ENCODE results near the gene ELMO3.

Gene ELMO3

GRCh38 chr16:67244387-67245185 lies 45.7 kb downstream of the ELMO3 start:
- no peak for DNase-seq (ENCODE audit: low spot score)

DNA sequence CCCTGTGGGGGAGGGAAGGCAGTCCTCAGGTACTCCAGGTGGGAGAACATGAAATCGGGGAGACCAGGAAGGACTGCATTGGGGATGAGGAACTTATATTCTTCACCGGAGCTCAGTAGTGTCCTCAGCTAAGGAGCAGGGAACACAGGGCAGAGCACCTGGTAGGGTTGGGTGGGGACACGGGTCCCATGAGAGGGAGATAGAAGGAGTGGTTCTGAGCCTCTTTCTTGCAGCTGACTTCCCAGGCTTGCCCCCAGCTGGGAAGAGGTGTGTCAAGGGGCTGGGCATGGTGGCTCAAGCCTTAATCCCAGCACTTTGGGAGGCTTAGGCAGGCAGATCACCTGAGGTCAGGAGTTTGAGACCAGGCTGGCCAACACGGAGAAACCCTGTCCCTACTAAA lies 46.3 kb downstream of the ELMO3 start:
- DNase-seq (ENCODE audit: low spot score), result no peak

DNA sequence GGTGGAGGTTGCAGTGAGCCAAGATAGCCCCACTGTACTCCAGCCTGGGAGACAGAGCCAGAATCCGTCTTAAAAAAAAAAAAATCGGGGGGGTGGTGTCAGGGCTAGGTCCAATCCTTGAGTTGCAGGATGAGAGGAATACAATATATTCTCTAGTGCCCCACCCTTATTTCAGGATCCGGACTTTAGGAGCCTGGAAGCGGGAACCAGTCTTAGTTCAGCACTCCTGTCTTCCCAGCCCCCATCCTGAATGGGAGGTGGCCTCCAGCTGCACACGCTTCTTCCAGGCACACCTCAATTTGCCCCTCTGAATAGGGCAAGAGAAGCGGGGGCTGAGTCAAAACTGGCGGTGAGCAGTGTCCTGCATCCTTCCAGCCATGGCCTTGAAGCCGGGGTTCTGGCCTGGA lies 46.7 kb downstream of the ELMO3 start:
- no peak for DNase-seq (ENCODE audit: low spot score)

DNA sequence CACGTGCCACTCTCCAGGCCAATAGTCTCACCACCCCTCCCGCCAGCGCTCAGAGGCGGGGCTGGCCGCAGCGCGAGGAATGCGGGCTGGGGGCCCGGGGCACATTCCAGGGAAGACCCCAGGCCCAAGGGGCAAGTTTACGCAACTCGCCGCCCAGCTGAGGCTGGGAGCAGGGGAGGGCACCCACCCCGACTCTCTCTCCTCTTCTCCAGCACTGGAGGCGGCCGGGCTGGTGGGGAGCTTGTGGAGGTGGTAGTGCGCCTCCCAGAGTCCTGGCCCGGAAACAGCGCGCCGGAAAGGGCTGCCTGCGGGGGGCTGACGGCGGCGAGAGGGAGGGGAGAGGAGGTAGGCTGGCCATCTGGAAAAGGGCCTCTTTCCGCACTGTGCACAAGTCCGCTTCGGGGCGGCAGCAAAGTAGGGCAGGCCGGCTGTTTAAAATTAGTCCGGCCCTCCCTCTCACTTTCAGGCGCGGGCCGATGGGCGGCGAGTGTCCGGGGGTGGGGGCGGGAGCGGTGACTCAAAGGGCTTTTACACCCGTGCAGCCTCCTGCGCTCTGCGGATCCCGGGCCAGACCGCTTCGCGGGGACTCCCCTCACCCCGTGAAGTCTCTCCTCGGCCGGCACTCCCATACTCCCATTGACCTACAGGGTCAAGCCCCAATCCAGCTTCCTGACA lies 47.3 kb downstream of the ELMO3 start:
- DNase-seq (ENCODE audit: low spot score), result no peak

DNA sequence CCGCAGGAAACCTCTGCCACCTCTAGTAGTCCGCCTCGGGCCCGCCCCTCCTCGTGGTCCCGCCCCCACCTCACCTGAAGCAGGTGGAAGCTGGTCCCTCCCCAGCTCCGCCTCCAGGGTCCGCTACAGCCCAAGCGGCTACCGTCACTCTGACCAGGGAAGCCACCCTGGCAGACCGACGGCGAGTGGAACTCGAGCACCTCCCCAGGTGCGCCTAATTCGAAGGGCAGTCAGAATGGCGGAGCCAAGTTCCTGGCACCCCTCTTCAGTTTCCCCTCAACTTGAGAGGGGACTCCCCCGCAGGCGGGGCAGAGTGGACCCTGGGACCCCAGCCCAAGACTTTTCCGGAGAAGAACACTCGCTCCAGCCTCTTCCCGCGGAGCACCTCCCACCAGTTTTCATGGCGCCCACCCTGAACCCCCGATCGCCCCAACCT lies 47.8 kb downstream of the ELMO3 start:
- DNase-seq (ENCODE audit: low spot score), result peak; percentile 86

- DNase-seq (ENCODE audit: low spot score), result peak; percentile 97
These were observed 48.5 kb downstream of the ELMO3 start, which contains the start of gene FHOD1 for GRCh38 chr16:67247192-67248072. Gene FHOD1, minus strand, starts transcription at chr16:67247481. Its CDS starts 71 bp downstream, at chr16:67247410.

DNA sequence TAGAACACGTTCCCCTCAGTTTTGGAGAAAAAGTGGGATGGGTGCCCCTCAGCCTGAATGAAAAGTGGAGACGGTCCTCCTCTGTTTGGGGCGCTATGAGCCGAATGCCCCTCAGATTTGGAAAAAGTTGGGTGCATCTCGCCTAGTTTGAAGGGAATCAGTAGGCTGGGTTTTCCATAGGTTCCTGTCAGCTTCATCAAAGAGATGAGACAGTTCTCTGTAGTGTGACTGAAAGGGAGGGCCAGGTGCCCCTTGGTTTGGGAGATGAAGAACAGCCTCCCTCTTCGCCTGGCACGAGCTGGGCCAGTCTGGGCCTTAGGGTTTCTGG lies 49.1 kb downstream of the ELMO3 start:
- DNase-seq (ENCODE audit: low spot score), result no peak

DNA sequence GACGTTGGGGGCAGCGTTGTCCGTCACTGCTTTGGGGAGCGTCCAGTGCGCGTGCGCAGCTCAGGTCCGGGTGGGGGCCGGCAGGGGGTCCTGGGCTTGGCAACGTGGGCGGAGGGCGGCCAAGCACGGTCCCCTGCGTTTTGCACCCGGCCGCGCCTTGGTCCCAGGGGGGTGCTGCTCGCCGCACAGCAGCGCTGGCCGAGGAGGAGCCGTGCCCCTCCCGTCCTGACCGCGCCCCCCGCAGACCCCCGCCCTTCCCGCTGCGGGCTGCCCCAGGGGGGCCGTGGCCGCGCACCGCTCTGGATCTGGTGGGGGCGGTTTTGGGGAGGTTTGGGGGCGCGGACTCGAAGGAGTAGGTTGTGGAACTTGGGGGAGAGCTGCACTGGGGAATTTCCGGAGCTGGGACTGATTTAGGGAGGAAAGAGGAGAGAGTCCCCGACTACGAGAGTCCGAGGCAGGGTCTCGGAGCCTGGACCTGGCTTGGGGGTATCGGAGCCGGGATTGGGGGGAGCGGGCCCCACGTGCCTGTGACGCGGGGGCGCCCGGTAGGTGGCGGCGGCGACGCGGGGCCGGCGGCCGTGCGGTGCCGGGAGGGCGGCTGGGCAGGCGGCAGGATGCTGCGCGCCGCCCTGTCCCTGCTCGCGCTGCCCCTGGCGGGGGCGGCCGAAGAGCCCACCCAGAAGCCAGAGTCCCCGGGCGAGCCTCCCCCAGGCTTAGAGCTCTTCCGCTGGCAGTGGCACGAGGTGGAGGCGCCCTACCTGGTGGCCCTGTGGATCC lies 49.7 kb downstream of the ELMO3 start, which contains the start of gene SLC9A5:
Gene SLC9A5 (plus strand): TSS at position 579 of the 777 bp plus-strand sequence. CDS start 36 bp downstream, at position 615.
- peak; percentile 34 for DNase-seq (ENCODE audit: low spot score)

DNA sequence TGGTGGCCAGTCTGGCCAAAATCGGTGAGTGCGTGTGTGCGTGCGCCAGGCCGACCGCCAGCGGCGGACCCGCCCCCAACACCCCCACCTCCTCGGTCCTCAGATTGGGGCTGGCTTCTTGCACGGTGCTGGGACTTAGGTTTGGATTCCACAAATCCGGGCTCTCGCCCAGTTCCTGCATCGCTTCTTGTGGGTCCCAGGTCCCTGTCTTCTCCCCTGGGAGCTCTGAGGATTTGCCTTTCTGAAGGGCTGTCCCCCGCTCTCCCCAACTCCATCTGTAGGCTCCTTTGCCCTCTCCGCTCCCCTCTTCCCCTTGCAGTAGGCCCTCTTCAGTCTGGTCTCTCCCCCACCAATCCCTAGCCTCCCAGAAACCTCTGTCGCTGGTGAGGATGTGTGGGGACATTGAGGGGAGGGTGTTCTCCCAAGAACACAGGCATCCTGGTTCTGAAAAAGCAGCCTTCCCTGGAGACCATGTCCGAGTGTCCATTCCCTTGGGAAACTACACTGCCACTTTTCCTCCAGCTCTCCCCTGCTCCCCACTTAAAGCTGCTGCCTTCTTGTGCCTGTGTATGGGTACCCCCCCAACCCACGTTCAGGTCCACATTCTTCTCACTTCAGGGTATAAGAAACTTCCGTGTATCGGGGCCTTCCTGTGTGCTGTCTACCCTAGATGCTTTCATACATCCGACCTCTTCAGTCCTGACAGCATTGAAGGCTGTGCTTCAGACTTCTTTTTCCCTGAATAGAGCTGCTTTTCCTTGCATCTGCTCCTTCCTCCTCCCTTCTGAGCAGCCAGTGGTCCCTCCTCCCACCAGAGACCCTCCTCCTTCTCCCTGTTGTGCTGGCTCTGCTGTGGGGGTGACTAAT lies 50.5 kb downstream of the ELMO3 start:
- DNase-seq (ENCODE audit: low spot score), result no peak

DNA sequence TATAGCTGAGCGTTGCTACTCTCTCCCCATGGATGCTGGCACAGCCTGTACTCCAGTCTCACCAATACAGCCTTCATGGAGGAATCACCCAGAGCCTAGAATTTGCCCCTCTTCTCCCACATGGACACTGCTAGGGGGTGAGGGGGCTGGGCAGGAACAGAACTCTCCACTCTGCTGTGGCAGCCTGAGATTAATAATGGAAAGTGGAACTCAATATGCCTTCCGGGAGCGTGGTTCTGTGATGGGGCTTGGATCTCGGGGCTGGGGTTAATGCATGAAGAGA lies 51.1 kb downstream of the ELMO3 start:
- no peak for DNase-seq (ENCODE audit: low spot score)

DNA sequence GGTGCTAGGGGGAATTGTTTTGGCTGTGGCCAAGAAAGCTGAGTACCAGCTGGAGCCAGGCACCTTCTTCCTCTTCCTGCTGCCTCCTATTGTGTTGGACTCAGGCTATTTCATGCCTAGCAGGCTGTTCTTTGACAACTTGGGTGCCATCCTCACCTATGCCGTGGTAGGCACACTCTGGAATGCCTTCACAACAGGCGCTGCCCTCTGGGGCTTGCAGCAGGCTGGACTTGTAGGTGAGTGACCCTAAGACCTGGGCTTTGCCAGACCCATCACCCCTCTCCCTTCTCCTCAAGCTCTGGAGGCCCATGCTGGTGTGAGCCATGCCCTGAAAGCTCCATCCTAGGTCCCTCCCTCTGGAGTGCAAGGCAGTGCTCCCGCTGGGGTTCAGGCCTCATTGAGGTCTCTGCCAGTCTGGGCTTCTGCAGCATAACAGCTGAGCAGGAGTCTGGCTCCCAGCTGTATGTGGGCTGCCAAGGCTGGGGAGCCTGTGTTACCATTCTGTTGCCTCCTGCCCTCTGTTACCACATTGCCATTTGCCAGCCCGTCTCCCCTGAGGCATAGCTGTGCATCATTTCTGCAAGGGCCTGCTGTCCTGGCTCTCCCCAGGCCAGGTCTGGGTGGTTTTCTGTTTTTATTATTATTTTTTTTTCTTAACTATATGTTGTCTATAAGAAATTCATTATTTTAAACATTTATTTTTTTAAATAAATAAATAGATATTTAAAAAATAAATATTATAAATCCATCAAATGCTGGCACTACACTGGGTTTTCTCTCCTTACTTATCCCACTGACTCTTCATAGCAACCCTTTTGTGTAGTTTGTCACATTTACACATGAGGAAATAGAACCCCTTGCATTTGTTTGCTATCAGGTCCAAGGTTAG lies 53.9 kb downstream of the ELMO3 start:
- DNase-seq (ENCODE audit: low spot score), result no peak

Measured in LoVo (cell line).